GM18499 (cell line): ENCODE data around the gene ARRDC4.

Experiments
- ATAC-seq: cut with Tn5 transposase; IDR thresholded peaks from one replicate; pipeline ENCODE4 v1.9.1; 2021; ENCODE audit warnings: moderate number of reproducible peaks; ENCODE audit not compliant: insufficient read depth, unreplicated experiment

ARRDC4 gene

DNA sequence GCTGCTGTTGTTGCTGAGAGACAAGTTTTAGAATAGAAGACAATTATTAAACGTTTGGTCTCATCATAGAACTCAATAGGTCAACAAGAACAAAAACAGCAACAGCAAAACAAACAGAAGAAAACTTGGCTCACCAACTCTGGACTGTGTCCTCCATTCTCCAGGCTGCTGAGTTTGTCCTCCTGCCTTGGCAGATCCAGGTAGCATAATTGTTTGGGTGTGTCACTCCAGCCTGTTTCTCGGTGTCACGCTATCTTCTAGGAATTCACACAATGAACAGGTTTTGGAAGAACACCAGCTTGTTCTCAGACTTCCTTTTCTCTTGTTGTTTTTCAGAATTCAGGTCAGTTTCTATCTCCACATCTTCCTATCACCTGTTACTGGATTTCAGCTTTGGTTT, 34.7 kb downstream of the ARRDC4 start:
- no peak for ATAC-seq

DNA sequence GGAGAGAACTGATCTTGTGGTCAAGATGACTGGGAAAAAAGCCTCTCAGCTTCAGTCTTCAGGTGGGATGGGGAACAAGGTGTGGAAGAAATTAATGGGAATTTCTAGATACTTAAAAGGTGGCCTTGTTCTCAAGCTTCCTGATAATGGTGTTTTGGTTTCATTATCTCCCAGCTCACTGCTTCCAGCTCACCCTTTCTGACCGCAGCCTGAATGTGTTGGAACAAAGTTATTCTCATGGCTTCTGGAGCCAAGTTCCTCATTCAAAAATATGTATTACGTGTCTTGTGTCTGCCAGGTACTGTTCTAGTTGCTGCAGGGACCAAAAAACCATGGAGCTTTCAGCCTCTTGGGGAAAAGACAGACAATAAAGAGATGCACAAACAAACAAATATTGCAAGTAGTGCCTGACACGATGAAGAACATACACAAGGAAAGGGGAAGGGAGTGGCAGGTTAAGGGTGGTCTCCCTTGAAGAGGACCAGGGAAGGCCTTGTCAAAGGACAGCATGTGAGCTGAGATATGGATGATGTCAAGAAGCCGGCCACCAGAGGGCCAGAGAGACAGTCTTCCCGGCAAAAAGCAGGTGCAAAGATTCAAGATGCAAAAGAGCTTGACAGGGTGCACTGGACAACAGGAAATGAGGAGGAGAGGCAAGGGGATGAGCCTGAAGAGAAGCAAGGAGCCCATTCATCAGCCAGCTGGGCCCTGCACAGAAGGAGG, 35.5 kb downstream of the ARRDC4 start:
- ATAC-seq: no peak

DNA sequence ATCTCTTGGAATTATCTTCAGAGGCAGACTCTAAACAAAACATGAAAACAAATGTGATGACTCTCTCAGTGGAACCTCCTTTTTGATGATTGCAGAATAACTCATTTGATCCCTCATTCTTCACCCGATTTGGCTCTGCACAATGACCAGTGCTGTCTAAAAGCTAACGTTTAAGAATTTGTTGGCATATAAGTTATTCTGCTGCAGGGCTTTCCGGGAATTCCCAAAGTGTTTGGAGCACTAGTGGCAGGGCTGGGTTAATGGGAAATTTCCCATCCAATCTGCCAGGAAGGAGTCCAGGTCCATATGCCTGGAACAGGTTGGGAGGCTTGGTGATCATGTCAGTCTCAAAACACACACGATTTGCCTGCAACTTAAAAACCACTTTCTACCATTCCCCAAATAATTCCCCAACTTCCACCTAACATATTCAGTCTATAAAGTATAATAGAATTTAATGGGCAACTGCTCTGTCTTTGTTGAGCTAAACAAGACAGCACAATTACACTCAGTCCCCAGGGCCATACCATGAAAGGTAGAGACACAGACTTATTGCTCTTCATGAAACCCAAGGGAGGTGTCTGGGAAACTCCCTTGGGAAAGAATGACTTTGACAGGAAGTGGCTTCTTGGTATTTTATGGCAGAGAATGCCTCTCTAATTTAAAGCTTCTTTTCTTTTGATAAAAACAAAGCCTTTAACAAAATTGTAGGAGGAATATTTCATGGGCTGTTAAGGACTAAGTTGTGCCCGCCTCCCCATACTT, 38.0 kb downstream of the ARRDC4 start:
- no peak for ATAC-seq

DNA sequence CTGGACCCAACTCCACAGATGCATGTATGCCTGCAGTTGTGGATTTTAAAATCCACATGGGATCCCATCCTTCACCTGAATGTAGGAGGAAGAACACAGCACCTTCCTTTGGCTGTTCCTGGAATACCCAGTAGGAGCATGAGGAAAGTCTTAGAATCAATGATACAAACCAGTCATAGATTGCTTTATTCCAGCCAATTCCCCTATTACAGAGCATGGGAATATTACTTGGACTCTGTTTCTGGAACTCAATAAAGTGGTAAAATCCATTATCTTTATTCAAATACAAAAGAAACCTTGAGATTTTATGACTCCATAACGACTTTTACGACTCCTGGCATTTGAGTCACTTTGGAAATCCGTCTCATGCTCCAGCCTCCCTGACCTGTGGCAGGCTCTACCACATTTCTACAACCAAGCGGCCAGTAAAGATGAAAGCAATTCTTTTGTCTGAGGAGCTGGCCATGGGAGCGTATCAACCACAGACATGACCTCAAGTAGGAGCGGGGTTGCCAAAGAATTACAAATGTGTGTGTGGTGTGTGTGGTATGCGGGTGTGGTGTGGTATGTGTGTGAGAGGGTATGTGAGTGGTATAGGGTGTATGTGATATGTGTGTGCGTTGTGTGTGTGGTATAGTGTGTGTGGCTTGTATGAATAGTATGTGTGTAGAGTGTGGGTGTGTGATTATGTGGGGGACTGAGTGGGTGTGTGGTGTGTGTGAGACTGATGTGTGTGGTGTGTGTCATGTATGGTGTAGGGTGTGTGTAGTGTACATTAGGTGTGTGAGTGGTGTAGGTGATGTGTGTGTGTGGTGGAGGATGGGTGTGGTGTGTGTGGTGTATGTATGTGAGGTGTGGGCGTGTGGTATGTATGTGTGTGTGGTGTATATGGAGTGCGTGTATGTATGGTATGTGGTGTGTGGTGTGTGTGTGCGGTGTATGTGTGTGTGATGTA, 40.0 kb downstream of the ARRDC4 start:
- ATAC-seq: no peak

DNA sequence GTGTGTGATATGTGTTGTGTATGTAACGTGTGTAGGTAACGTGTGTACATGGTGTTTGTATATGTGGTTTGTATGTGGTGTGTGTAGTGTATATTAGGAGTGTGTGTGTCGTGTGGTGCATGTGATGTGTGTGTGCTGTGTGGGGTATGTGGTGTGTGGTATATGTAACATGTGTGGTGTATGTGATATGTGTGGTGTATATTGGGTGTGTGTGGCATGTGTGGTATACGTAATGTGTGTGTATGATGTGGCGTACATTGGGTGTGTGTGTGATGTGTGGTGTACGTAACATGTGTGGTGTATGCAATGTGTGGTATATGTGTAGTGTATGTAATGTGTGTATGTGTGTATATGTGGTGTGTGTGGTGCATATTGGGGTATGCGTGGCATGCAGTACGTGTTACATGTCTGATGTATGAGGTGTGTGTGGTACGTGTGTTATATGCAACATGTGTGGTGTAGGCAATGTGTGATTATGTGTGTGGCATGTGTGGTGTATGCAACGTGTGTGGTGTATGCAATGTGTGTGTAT, 41.2 kb downstream of the ARRDC4 start:
- no peak for ATAC-seq

DNA sequence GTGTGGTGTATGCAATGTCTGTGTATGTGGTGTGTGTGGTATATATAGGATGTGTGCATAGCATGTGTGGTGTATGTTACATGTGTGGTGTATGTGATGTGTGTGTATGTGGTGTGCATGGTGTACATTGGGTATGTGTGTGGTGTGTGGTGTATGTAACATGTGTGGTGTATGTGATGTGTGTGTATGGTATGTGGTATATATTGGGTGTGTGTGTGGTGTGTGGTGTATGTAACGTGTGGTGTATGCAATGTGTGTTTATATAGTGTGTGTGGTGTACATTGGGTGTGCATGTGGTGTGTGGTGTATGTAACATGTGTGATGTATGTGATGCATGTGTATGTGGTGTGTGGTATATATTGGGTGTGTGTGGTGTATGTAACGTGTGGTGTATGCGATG, 41.9 kb downstream of the ARRDC4 start:
- no peak for ATAC-seq

DNA sequence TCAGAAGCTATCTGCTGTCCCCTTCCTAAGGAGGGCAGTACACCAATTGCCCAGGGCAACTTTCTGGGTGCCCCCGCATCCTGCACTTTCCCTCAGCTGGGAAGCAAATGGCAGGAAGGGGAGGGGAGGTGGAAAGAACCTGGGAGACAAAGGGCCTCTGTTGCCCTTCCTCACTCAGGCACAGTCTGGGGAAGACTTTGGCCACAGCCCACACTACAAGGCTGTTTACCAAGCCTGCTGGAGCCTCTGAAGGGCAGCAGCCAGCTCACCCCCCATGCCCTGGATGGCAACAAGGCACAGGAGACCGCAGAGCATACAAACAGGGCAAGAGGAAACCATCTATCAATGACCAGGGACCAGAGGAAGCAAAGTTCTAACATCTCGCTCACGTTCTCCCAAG, 42.4 kb downstream of the ARRDC4 start:
- ATAC-seq: no peak

DNA sequence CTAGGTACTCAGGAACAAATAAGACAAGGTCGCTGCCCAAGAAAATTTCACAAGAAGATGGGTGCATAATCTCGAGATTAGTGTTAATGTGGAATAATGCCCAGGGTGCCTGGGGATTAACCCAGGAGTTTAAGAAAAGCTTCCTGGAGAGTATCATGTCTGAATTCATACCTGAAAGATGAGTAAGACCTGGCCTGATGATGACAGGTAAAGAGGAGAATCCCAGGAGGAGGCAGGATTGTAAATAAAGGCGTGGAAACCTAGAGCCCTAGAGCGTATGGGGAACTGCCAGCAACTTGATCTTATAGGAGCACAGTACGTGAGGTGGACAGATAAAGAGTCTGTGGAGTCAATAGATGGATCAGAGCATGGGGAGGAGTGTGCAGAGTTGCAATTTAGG, 43.0 kb downstream of the ARRDC4 start:
- no peak for ATAC-seq

DNA sequence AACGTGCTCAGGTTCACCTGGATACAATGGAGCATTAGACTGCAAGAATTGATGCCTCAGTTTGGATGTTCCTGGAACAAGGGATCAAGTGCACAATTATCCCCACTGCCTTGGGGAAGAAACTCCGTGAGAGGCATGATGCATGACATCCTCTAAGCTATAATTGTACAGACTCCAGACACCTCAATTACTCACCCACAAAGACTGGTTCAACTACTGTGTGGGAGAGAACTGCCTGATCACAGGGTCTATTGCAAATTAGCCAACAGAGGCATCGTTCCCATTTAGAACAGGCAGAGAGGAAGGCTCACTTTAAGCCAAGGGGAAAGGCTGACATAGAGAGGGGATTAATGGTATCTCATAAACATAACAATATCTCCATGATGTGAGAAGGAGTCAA, 43.5 kb downstream of the ARRDC4 start:
- ATAC-seq: no peak

DNA sequence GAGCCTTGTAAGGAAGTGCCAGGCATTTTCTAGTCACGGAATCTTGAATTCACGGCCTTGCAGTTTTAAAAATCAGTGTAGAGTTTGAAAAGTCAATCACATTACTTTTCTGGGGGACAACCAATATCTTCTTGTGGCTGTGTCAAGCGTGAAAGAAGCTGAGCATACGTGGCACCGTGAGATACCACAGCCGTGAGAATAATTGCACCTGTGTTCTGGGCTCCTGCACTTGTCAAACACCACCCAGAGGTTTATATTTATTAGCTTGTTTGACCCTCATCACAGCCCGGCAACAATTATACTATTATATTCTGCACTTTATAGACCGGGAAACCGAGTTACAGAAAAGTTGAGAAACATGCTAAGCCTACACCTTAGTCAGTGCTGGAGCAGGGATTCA, 45.2 kb downstream of the ARRDC4 start:
- ATAC-seq: no peak

DNA sequence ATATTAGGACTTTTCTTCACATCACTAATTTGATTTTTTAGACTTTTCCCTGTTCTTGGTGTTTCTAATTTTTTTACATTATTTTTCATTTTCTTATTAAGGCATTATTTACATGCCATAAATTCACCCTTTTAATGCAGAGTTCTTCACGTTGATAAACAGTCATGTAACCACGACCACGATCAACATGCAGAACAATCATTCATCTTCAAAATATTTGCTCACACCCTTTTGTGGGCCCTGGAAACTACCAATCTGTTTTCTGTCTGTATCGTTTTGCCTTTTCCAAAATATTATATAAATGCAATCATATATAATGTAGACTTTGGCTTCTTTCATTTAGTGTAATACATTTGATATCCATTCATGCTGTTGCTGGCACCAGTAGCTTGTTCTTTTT, 48.7 kb downstream of the ARRDC4 start:
- ATAC-seq: no peak

DNA sequence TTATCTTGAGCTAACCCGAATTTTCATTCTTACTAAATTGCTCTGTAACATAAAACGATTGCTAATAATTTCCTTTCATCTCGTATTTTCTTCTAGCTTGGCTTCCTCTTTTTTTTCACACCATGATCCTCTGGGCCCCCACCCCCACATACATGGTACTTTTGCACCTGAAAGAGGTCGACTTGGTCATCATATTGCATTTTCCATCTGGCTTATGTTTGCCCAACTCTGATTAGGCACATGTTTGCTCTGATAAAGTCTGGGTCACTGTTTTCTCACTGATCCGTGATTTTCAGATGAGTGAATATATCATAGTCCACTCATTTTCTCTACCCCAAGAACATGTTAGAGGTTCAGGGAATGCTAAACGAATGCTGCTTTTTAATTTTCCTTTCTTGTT, 49.5 kb downstream of the ARRDC4 start:
- no peak for ATAC-seq

DNA sequence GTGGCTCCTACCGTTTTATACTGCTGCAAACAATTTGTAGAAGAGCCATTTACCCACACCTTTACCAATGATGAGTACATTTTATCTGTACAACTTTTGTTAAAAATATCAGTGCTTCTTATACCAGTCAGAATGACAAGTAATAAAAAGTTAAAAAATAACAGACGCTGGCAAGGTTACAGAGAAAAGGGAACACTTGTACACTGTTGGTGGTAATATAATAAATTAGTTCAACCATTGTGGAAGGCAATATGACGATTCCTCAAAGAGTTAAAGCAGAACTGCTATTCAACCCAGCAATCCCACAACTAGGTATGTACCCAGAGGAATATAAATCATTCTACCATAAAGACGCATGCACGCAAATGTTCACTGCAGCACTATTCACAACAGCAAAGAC, 51.9 kb downstream of the ARRDC4 start:
- ATAC-seq: no peak

DNA sequence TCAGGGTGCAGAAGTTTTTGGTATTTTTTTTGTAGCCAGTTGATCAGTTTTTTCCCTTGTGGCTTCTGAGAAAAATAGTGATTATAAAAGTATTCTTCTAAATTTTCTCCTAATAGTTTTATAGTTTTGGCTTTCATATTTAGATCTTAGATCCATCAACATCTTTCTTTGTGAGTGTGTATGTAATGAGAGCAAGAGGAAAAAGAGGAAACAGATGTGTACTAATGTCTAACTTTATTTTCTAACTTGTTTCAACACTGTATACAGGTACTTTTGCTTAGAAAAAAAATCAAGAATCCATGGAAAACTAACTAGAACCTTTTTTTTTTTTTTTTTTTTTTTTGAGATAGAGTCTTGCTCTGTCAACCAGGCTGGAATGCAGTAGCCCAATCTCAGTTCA, 53.1 kb downstream of the ARRDC4 start:
- ATAC-seq: no peak

DNA sequence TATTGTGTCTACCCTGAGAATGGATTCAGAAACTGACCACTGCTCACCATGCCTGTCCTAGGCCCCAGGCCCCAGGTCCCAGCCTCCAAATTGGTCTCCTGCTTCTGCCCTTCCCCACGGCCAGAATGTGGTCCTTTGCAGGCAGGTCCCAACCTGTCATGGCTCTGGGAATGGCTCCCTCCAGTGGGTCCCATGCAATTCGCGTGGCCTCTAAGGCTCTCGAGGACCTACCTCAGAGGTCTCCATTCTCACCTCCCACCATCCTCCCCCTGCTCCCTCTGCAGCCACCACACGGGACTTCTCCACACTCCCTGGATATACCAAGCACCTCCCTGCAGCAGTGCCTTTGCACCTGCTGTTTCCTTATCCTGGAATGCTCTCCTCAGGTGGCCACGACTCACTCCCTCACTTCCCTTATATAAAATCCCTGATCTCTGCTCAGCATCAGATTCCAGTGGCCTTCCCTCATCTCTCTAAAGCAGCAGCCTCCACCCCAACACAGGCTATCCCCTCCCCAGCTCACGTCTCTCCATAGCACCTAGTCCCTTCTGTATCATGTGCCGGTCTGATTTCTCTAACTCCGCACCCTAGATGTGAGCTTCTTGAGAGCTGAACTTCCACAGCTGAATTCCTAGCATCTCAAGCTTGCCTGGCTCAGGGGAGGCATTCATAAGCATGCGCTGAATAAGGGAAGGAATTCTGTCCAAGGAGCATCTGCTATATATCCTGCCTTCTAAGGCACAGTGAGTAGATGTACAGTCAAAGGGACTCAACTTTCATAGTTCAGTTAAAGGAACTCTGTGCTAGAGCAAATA, 56.9 kb downstream of the ARRDC4 start:
- ATAC-seq: no peak

DNA sequence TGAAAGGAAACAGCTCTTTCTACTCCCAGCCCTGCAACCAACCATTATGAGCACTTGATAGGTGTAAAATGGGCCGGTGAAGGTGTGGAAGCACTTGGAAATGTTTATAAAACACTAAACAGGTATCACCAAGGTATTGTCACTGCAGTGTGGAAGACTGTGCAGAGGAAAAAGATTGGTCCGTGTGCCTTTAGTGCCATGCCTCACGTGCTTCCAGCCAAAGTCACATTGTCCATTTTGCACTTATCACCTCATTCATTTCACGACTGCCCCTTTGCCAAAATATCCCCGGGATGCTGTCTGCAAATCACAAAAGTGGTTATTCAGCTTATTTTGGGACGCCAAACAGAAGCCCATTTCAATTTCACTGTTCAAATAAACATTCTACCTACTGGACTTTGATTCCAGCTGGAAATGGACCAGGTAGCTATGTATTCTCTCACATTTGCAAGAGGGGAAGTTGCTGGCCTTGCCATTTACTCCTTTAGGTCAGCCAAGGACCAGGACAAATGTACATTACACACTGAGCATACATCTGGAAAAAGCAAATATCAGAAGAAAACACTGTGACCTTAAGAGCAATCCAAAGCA, 58.4 kb downstream of the ARRDC4 start:
- no peak for ATAC-seq
